ENCODE results near the gene SYT2. TPM values are rescaled to one million over a fixed set of nuclear protein-coding genes. Genes with fewer than 3 reads are reported as not detected.
"Not testable (repeated sequence)": the region's sequence is repeated elsewhere in the genome, so short reads cannot be mapped to it uniquely, and the experiment has no call there.

Gene SYT2
- total RNA-seq, 1 experiment from 2014 or later, result not detected

DNA sequence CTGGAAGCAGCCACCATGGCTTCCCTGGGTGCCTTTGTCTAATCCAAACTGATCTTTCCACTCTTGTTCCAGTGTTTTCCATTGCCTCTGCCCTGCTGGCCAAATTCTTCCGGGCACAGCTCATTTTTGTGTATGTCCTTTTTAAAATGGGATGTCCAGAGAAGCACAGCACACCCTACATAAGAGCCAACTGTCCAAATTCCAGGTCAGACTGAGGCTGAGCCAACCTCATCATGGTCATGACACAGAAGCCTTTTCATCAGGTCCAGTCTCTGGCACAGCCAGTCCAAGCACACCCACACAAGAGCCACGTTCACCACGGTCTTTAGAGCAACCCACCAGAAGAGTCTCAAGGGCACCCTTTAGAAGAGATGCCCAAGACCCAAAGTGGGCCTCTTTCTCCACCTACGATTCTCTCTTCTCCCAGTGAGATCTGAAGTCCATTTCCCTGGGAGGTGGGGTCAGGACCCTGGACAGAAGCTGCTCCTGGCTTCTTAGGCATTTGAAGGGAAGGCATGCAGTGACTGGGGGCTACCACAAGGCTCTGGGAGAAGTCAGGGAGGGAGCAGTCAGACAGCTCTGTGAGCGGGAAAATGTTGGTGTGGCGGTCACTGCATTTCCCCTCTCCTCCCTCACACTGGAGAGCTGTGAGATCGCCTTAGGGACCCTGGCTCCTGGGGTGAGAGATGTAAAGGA, 53.2 kb downstream of the SYT2 start:
- in situ Hi-C loops (cut with HindIII; ENCODE audit: low pct_unique_long_range_greater_than_20kb, low sequenced_read_pairs), result no loop called here
- DNase-seq (ENCODE audit: low read depth), result peak; percentile 26

DNA sequence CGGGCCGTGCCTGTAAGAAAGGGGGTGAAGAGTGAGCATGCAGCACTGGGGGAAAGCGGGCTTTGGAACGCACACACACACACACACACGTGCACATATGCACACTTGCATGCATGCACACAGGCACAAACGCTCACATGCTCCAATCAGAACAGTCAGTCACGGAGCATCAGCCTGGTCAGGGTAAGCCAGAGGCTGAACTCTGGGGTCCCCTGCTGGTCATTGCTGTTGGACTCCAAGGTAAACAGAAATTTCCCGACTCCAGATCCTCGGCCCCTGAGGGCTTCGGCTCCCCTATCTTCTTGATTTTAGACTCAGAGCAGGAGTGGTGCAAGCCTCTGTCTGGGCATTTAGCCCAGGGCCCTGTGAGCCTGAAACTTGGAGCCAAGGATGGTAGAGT, 54.2 kb downstream of the SYT2 start:
- no peak for DNase-seq (ENCODE audit: low read depth)
- in situ Hi-C loops (cut with HindIII; ENCODE audit: low pct_unique_long_range_greater_than_20kb, low sequenced_read_pairs), result no loop called here

DNA sequence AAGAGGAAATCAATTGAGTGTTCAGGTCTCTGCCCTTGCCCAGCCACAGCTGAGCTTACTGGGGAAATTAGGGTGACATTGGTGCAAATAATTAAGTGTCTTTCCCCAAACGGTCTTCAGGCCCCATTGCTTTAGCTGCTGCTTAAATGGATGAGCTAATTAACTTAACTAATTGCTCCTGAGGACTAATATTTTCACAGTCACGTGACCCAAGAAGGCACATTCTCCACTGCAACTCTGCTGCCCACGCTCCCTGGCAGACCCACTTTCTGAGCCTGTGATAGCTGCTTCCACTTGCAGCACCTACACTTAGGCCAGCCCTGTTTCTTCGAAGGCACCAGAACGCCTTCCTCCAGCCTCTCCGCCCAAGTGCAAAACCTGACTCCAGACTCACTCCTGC, 56.2 kb downstream of the SYT2 start:
- in situ Hi-C loops (cut with HindIII; ENCODE audit: low pct_unique_long_range_greater_than_20kb, low sequenced_read_pairs), result no loop called here
- DNase-seq (ENCODE audit: low read depth), result no peak

DNA sequence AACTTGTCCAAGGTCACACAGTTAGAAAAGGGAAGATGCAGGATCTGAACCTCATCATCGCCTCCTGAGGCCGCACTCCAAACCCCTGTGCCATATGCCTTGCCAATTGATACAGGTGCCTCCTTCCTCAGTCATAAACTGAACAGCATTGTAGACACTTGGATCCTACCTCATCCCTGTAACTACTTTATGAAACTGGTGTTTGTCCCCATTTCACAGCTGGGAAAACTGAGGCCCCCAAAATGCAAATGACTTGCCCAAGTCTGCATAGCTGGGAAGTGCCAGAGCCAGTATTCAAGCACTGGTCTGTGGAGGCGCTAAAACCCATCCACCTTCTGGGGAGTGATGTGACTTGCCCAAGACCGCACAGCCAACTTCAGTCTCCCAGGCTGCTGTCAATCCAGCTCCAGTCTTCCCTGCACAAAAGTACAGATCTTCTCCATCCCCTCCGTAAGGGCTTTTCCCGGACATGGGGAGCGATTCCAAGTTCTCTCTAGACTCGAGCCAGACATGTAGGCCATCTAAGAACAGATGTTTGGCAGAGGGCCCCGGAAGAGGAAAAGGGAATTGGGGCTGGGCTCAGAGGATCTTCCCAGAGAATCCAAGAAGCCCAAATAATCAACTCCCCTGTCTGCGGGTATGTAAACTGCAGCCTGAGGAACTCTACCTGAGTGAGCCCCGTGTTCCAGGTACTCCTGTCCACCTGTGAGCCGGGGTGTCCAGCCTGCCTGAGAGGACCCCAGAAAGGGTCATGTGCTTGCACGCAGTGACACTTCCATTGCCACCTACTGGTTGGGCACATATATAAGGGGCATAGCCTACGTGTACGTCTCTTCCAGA, 60.5 kb downstream of the SYT2 start:
- in situ Hi-C loops (cut with HindIII; ENCODE audit: low pct_unique_long_range_greater_than_20kb, low sequenced_read_pairs), result no loop called here
- DNase-seq (ENCODE audit: low read depth), result no peak

DNA sequence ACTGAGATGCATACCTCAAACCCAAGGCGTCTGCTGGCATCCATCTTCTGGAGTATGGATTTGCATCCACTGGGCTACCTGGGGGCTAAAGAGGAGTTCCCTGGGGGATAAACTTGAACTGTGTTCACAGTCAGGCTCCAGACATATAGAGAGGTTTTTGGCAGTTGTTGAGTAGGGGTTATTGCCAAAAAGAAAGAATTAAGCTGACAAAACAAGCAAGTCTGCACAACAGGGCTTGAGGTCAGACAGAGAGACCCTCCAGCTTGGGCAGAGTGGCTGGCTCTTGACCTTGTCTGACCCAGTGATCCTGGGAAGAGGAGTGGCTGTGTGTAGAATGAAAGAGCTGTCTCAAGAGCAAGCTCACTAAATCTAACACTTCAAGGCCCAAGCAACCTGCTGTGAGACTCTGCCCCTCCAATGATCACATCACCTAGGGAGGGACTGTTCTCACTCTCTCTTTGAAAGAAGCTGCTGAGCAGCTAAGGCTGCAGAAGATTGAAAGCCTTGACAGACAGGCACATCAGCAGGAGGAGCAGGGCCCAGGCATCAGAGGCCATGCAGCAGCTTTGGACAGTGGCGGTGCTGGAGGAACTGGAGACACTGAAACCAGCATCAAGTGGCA, 61.5 kb downstream of the SYT2 start:
- in situ Hi-C loops (cut with HindIII; ENCODE audit: low pct_unique_long_range_greater_than_20kb, low sequenced_read_pairs), result no loop called here
- no peak for DNase-seq (ENCODE audit: low read depth)

DNA sequence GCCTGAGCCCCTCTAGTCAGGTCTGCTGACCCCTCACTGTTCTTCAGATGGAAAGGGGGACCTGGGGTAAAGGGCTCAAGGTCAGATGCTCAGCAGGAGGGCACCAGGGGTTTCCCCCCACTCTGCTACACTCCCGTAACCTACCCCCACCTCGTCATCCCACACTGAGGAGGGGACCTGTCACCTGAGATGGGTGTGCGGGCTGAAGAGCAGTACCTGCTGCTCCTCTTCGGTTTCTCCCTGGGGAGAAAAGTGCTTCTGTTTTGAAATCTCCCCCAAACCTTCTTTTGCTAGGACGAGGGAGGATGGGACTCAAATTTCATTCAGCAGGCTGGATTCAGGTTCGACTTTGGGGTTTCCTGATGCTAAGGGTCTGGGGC, 65.2 kb downstream of the SYT2 start:
- in situ Hi-C loops (cut with HindIII; ENCODE audit: low pct_unique_long_range_greater_than_20kb, low sequenced_read_pairs), result no loop called here
- DNase-seq (ENCODE audit: low read depth), result no peak

DNA sequence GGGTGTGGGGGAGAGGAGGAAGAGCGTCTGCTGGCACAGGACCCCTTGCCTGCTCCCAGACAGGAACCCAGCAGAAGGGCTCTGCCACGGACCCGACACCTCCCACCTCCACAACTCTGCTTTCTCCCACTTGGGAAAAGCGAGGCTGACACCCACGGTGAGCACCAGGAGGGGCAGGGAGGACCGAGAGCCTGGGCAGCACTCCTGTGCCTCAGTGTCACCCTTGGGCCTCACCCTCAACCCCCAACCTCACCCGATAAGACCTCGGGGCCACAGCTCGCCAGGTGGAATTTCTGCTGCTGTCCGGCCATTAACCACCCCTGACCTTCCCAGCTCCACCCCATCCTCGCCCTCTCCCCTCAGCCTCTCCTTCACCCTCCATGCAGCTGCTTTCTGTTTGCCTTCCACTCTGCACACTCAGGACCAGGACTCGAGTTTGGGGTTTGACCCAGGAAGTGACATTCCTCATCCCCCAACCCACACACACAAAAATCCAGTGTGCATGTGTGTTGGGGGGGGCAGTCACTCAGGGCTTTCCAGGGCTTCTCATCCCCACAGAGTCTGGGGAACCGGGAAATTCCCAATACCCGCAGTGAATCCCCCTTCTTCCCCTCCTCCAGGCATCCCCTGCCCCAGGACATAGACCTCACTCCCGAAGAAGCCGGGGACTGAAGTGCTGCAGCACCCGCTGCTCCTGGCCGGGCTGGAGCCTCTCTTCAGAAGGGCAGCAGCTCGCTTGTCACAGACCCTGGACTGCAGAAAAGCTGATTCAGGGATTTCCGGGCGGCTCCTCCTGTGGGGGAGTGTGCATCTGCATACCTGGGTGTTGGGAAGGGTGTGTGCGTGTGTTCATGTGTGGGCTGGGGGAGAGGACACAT, 65.8 kb downstream of the SYT2 start:
- no peak for DNase-seq (ENCODE audit: low read depth)
- in situ Hi-C loops (cut with HindIII; ENCODE audit: low pct_unique_long_range_greater_than_20kb, low sequenced_read_pairs), result no loop called here

DNA sequence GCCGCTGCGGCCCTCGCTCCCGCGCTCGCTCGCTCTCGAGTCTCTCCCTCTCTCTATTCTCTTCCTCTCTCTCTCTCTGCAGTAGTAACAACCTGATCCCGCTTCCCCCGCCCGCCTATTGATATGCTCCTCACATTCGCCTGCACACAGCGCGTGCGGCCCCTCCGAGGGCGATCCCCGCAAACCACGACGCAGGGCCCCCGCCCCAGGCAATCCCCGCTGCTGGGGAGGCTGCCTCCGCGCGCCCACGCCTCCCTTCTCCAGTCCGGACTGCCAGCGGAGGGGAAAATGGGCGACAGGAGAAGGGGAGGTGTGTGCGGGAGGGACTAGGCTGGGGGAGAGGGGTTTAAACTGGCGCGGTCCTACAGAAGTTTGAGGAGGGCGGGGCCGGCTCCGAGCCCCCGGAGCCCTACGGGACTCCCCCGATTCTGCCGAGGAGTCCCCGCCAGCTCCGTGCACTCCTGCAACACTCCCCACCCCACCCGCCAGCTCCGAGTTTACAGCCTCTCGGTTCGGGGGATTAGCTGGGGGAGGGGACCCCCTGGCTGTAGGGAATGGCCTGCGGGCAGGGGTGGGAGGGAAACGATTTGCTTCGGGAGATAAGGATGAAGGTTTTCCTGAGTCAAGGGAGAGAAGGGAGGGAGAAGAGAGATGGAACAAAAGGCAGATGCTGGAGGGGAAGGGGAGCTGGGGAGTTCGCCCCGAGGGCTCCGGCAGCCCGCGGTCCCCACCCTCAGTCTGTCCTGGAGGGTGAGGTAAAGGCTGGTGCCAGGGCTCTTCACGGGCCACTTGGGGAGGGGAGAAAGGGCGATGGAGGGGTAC, 66.6 kb downstream of the SYT2 start:
- DNase-seq (ENCODE audit: low read depth), result no peak
- in situ Hi-C loops (cut with HindIII; ENCODE audit: low pct_unique_long_range_greater_than_20kb, low sequenced_read_pairs), result no loop called here

DNA sequence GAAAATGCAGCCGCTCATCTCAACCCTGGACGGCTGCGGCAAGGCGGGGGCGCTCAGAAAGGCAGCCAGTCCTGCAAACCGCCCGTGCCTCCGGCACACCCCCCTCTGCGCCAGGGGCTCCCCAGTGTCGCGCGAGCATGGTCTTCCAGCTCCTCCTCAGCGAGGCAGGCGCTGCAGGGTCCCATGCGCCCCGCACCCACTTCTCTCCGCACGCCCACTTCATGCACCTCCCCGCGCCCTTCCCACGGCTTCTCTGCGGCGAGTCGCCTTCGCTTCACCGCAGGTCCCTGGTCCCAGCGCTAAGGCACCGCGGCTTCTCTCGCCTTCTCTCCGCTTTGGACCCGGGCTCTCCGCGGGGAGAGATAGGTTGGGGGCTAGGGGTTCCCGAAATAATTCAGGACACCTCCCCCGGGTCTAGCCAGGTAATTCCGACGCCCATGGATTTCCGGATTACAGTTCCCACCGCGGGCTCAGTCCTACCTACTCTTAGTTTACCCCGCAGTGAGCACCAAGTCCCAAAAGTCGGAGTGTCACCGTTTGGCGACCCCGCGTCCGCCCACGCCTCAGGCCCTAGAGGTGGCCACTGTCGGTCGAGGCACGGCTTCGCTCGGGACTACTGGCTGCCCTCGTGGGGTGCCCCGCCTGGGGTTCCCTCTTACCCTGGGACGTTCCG, 67.5 kb downstream of the SYT2 start:
- in situ Hi-C loops (cut with HindIII; ENCODE audit: low pct_unique_long_range_greater_than_20kb, low sequenced_read_pairs), result no loop called here
- no peak for DNase-seq (ENCODE audit: low read depth)

DNA sequence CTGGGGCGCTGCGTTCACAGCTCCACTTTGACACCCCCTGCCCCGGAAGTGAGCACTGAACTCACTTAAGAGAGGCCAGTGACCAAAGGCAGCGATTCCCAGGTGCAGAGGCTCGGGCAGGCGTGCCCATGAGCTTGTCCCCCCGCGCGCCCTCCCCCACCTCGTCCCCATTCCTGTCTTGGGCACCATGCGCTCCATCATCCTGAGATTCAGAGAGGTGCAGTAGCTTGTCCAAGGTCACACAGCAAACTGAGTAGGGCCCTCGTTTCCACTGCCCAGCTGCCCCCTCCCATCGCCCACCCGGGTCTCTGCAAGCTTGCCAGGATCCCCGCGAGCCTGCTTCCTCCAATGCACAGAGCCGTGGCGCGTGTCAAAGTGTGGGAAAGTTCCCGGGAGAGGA, 68.0 kb downstream of the SYT2 start:
- in situ Hi-C loops (cut with HindIII; ENCODE audit: low pct_unique_long_range_greater_than_20kb, low sequenced_read_pairs), result no loop called here
- no peak for DNase-seq (ENCODE audit: low read depth)

DNA sequence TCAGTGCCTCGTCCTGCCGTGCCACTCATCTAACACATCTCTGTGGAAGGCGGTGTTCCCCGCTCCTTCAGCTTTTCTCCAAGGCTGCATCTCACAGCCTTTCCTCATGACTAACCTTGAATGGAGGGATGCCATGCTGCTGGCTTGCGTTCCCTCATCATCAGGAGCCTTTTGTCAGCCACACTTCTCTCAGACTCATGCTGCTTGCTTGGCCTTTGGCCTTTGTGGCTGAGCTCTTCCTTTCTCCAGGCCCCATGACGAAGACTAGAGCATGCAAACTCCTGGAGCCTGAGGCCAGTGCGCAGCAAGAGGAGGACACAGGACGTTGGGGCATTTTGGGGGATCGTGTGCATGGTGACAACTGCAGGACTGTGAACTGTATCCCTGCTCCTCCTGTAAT, 70.8 kb downstream of the SYT2 start:
- no peak for DNase-seq (ENCODE audit: low read depth)
- in situ Hi-C loops (cut with HindIII; ENCODE audit: low pct_unique_long_range_greater_than_20kb, low sequenced_read_pairs), result no loop called here

DNA sequence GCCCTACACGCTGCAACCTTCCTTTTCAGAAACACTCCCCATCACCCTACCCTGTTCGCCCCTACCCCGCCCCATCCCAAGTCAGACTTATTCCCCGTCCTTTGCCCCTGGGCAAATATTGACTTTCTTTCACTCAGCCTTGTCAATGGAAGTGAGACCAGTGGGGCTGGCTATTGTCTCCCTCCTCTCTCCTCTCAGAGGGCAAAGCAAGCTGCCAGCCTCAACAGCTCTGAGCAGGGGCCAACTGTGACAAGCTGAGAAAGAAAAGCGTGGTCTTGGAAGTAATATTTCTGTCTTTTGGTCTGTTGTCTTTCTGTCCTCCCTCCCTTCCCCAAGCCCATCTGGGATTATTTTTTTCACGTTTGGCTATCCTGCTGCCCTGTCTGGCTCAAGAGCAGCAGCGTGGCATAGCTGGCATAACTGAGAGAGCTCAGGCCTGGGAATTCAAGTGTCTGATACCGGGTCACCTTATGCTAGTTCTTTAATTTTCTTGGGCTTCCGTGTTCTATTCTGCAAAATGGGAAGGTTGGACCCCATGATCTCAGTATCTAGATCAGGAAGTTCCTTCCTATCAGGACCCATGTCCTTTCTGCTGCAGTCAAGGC, 71.5 kb downstream of the SYT2 start:
- in situ Hi-C loops (cut with HindIII; ENCODE audit: low pct_unique_long_range_greater_than_20kb, low sequenced_read_pairs); DNase-seq (ENCODE audit: low read depth): not testable (repeated sequence)

DNA sequence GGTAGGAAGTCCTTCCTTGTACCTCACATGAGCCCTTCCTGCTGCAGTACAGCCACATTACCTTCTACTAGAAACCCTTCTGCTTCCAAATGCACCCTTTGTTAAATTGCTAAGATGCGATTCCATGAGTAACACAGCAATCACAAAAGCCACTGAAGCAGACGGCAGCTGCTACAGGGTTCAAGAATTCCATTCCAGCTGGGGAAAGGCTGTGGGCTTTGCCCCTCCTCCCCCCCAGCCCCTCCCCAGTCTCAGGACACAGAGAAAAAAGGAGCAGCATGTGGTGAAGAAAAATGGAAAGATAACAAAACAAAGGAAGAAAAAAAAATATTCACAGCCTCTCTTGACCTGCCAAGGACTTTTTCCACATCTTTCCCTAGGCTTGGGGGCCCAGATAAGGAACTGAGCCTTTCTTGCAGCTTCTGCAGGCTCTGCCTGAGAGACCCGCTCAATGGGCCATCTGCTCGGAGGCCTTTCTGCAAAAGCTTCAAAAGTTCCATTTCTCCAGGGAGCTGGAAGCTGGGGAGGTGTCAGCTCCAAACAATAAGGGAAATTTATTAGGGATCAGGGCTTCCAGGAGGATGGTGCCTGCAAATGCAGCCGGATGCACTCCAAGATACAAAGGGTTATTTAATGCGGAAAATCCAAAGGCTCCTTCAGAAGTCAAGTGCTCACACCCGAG, 72.1 kb downstream of the SYT2 start:
- no peak for DNase-seq (ENCODE audit: low read depth)

DNA sequence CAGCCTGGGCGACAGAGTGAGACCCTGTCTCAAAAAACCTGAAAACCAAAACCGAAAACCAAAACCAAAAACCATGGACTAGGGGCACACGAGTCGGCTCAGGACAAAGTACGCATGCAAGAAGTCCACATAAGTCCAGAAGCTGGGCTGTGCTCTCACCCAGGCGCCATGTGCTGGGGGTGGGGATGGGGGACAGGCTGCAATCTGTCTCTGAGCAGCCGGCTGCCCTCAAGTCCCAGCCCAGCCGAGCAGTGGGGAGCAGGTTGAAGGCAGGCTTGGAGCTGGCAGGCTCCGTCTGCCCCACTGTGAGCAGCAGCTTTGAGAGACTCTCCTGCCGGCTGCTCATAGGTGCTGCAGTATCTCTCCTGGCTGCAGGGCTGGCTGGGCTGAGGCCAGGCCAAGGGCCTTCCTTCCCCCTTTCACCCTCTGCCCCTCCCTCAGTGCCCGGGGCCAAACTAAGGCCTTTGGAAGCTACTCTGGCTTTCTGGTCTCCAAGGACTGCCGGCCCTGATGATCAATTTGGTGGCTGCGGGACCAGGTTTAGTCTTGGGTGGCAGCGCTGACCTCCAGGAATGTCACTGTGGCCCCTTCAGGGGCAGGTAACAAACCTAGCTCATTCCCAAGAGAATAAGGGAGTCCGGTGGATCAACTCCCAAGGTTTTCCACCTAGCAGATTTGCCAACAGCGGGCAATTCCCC, 72.8 kb downstream of the SYT2 start:
- in situ Hi-C loops (cut with HindIII; ENCODE audit: low pct_unique_long_range_greater_than_20kb, low sequenced_read_pairs); DNase-seq (ENCODE audit: low read depth): not testable (repeated sequence)

More for the DNA sequence above, 72.1 kb downstream of the SYT2 start:
- in situ Hi-C loops (cut with HindIII; ENCODE audit: low pct_unique_long_range_greater_than_20kb, low sequenced_read_pairs), result no loop called here

DNA sequence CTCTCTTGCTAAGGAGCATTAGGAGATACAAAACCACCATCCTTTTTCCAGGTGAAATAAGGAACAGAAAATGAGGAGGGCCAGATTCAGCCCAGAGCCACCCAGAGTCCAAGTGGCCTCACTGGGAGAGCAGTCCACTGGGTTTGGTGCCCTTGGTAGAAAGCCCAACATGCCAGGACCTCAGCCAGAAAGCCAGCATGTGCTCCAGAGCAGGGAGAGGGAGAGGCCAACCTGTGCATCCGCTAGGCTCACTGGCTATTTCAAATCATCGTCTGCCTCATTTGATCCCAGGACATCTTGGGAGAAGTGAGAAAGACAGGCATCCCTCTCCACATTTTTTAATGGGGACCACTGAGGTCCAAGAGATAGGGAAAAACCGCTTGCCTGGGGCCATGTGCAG, 74.1 kb downstream of the SYT2 start:
- DNase-seq (ENCODE audit: low read depth); in situ Hi-C loops (cut with HindIII; ENCODE audit: low pct_unique_long_range_greater_than_20kb, low sequenced_read_pairs): not testable (repeated sequence)

DNA sequence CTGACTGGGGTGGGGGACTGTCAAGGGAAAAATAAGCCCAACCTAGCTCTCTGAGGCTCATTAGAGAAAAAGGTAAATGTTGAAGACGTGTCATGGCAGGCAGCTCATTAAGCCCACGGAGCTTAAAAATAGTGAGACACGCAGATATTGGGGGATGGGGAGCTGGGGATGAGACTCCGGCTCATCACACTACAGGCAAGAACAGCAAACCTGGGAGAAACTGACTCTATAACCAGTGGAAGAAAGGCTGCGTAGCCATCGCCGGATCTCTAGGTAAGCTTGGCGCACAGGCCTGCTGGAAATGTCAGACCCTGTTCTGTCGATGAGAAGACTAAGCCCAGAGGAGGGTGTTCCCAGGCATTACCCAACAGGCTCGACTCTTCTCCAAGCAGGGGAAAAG, 78.0 kb downstream of the SYT2 start:
- no peak for DNase-seq (ENCODE audit: low read depth)
- in situ Hi-C loops (cut with HindIII; ENCODE audit: low pct_unique_long_range_greater_than_20kb, low sequenced_read_pairs), result no loop called here
